NCI-H774 (cell line): ENCODE data around the gene ERGIC1.
A peak's percentile ranks its signal among the peaks of the same experiment; 100 is the strongest.
"Not testable (repeated sequence)": the region's sequence is repeated elsewhere in the genome, so short reads cannot be mapped to it uniquely, and the experiment has no call there.

ENCODE experiments used
- DNase-seq: peaks from one replicate; lab custom pipeline; 2025; lab: John Stamatoyannopoulos, UW

ERGIC1 gene

GRCh38 chr5:172833686-172834414 is at the start of gene ERGIC1:
Gene ERGIC1 (plus strand): TSS chr5:172834251. CDS start chr5:172834414, 163 bp downstream.
- DNase-seq = peak; percentile 72

- DNase-seq = no peak
Observed at GRCh38 chr5:172785429-172786088, 48.5 kb upstream of the ERGIC1 start.

- no peak for DNase-seq
Observed at GRCh38 chr5:172786736-172787462, 47.2 kb upstream of the ERGIC1 start.

- not testable (repeated sequence) for DNase-seq
Observed at GRCh38 chr5:172787538-172787937, 46.5 kb upstream of the ERGIC1 start.

GRCh38 chr5:172788771-172789686 is 45.0 kb upstream of the ERGIC1 start:
- no peak for DNase-seq

GRCh38 chr5:172789687-172790495 is 44.2 kb upstream of the ERGIC1 start:
- no peak for DNase-seq

GRCh38 chr5:172790496-172790889 is 43.6 kb upstream of the ERGIC1 start:
- DNase-seq = no peak

GRCh38 chr5:172791286-172791685 is 42.8 kb upstream of the ERGIC1 start:
- DNase-seq = no peak

GRCh38 chr5:172791726-172792445 is 42.2 kb upstream of the ERGIC1 start:
- no peak for DNase-seq

GRCh38 chr5:172792701-172793570 is 41.1 kb upstream of the ERGIC1 start:
- no peak for DNase-seq

- DNase-seq = no peak
Observed at GRCh38 chr5:172793577-172794488, 40.2 kb upstream of the ERGIC1 start.

- DNase-seq = no peak
Observed at GRCh38 chr5:172795318-172795977, 38.6 kb upstream of the ERGIC1 start.

- DNase-seq = no peak
Observed at GRCh38 chr5:172796306-172796705, 37.7 kb upstream of the ERGIC1 start.

- no peak for DNase-seq
Observed at GRCh38 chr5:172797771-172798191, 36.3 kb upstream of the ERGIC1 start.

GRCh38 chr5:172798422-172799215 is 35.4 kb upstream of the ERGIC1 start:
- no peak for DNase-seq

GRCh38 chr5:172799416-172799815 is 34.6 kb upstream of the ERGIC1 start:
- no peak for DNase-seq

GRCh38 chr5:172800088-172800551 is 33.9 kb upstream of the ERGIC1 start:
- no peak for DNase-seq
